ENCODE results near the gene SLC25A12. TPM values are rescaled to one million over a fixed set of nuclear protein-coding genes. Genes with fewer than 3 reads are reported as not detected.

Gene SLC25A12
- total RNA-seq, 1 donor from 2014 or later: 25.2 TPM

- no peak for DNase-seq
Observed at GRCh38 chr2:171889333-171889732, 4.7 kb downstream of the SLC25A12 start.

- no peak for DNase-seq
Observed at GRCh38 chr2:171883275-171883893, 10.7 kb downstream of the SLC25A12 start.

- DNase-seq: no peak
Observed at GRCh38 chr2:171882089-171882769, 11.8 kb downstream of the SLC25A12 start.

DNA sequence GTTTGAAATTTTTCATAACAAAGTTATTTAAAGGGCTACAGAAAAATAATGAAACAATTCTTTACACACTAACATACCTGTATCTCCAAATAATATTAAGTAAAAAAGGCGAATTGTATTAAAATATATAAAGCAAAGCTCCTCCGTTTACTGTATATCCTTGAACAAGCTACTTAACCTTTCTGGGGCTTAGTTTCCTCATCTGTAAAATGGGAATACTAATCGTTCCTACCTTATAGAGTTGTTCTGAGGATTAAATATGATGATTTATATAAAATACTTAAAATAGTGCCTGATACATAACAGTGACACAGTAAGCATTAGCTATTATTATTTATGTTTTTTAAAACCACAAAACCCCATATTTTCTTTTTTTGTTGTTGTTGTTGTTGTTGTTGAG lies 13.3 kb downstream of the SLC25A12 start:
- DNase-seq: no peak

DNA sequence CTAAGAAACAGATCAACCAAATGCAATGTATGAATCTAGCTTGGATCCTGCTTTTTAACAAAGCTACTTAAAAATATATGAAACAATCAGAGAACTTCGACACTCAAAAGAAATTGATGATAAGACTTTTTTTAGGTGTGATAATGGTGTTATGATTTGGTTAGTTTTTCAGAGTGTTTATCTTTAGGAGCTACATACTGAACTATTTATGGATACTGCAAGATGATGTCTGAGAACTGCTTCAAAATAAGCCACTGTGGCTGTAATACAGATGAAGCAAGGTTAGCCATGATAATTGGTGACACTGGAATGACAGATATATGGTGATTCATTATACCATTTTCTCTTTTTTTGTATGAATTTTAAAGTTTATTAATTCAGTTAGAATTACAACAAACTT lies 14.2 kb downstream of the SLC25A12 start:
- DNase-seq: no peak

DNA sequence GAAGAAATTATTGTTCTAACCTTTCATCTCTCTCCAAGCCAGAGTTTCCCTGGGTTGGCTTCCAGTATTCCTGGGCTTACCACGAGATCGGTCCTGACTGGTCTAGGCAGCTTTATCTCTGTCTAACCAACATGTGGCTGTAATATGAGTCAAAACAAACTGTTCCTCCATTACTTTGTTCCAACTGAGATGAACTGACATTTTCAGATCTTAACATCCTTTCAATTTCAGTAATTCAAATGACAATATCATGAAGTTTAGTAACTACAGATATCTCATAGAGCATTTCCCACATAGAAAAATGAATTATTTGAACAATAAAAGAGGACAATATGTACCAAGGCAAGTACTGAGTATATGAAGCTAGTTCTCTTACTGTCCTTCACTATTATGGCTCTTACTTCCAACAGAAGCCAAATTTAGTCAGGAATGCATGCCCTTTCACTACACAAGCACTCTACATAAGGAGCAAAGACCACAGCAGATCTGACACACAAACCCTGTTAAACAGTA lies 15.5 kb downstream of the SLC25A12 start:
- peak; percentile 12 for DNase-seq

GRCh38 chr2:171874963-171875362 lies 19.1 kb downstream of the SLC25A12 start:
- no peak for DNase-seq

GRCh38 chr2:171874517-171874916 lies 19.5 kb downstream of the SLC25A12 start:
- DNase-seq: no peak

- DNase-seq: no peak
Observed at GRCh38 chr2:171864357-171864985, 29.6 kb downstream of the SLC25A12 start.

DNA sequence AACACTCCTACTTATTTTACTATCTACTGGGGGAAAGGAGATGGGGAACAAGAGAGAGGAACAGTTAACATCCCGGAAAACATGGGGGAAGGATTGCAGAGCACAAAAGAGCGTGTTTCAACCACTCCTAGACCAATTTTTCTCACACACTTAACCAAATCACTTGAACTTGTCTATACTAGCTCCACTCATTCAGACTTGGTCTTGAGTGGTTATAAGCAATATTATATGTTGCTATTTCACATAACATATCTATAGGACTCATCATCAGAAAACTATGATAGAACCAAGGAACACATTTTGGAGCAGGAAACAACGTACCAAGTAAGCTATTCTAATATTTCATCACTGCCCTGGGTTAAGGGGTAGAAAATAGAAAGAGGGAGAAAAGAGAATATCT lies 31.5 kb downstream of the SLC25A12 start:
- DNase-seq: no peak

DNA sequence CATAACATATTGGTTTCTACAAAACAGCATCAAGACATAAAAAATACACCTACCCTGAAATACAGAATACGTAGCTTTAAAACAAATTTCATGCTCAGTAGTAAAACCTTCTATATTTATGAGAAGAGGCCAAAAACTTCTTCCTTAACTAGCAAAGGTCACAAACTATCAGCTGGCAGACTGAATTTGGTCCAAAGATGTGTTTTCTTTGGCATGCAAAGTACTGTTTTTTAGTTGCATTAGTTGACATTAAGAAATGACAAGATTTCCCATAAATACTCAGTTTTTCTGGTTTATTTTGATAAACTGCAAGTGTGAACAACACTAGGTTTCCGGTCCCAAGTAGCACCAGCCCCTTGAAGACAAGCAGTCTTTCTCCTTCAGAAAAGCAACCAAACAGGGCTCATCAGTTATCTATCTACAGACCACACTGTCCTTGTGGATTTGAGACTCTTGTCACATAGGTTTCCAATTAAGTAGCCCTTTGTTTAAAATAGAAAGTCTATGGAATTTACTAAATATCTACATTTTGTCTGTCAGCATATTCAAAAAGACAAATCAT lies 35.6 kb downstream of the SLC25A12 start:
- DNase-seq: no peak

- DNase-seq: no peak
Observed at GRCh38 chr2:171855401-171855800, 38.6 kb downstream of the SLC25A12 start.

- DNase-seq: peak; percentile 12
Observed at GRCh38 chr2:171852366-171852888, 41.6 kb downstream of the SLC25A12 start.

DNA sequence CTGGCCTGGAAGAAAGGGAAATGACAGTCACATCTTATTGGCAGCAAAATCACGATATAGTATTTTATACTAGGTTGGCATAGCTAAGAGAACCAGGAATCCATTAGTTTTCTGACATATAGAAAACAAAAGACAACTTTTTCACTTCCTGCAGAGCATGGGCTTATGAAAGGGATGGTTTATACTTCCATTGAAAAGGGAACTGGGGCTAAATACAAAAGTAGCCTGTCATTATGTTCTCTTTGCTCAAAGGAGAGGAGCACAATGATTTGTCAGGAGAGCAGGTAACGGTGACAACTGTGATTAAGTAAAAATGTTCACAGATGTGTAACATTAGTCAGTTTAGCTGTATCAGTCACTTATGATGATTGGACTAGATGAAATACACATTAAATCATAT lies 46.4 kb downstream of the SLC25A12 start:
- no peak for DNase-seq

GRCh38 chr2:171846894-171847293 lies 47.1 kb downstream of the SLC25A12 start:
- DNase-seq: no peak

- DNase-seq: no peak
Observed at GRCh38 chr2:171841996-171842395, 52.0 kb downstream of the SLC25A12 start.

GRCh38 chr2:171837736-171838135 lies 56.3 kb downstream of the SLC25A12 start:
- DNase-seq: no peak

- peak; percentile 8 for DNase-seq
Observed at GRCh38 chr2:171836146-171836910, 57.7 kb downstream of the SLC25A12 start.

DNA sequence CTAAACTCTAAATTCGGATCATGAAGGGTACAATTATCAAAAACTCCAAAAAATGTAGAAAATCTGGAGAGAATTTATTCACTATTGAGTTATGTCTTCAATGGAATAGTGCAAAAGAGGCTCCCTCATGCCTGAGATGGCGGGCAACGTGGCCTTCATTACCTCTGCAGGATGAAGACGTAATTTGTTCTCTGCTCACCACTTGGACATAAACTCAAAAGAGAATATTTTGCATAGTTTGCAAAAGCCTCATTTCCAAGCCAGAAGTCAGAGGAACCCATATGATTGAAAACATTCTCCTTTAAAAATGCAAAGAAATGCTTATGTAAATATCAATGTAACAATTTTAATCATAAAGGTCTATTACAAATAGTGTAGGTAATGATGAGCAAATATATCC lies 58.7 kb downstream of the SLC25A12 start:
- DNase-seq: peak; percentile 4

DNA sequence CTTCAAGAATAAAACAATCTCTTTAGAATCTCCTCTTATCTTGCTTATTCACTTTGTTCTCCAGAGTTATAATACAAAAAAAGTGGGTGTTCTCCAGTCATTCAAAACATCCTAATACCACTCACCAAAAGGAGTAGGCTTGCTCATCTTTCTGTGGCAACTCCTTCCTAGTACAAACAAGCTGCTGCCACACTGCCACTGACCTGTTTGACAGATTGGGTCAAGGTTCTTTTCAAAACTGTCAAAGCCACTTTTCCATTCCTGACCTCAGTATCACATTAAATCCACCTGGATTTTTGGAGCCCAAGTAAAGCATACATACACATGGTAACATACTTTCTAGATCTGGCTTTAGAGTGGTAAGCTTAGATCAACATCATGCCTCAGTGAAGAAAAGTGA lies 59.8 kb downstream of the SLC25A12 start:
- no peak for DNase-seq

GRCh38 chr2:171832489-171832888 lies 61.6 kb downstream of the SLC25A12 start:
- DNase-seq: no peak

GRCh38 chr2:171830039-171830438 lies 64.0 kb downstream of the SLC25A12 start:
- DNase-seq: no peak
